Stimulated activated CD4-positive, alpha-beta T cell treated with anti-CD3 and anti-CD28 coated beads, TNF-alpha, amount 100 ng/mL, for 4 hours (primary cell): ENCODE results near the gene CLMP.
"Not testable (repeated sequence)": the region's sequence is repeated elsewhere in the genome, so short reads cannot be mapped to it uniquely, and the experiment has no call there.

Experiments
- DNase-seq, 3 experiments: peaks; one replicate each; pipeline ENCODE4 v3.0.0-alpha.2; 2020; ENCODE audit warnings: low read depth in 3 of 3

The CLMP gene

GRCh38 chr11:123168955-123169484 lies 26.0 kb downstream of the CLMP start:
- no peak for DNase-seq

GRCh38 chr11:123168241-123168640 lies 26.8 kb downstream of the CLMP start:
- DNase-seq: no peak

GRCh38 chr11:123166071-123166559 lies 28.9 kb downstream of the CLMP start:
- no peak for DNase-seq

- DNase-seq: no peak
Observed at GRCh38 chr11:123164732-123165450, 30.2 kb downstream of the CLMP start.

GRCh38 chr11:123163621-123164020 lies 31.4 kb downstream of the CLMP start:
- DNase-seq: no peak

GRCh38 chr11:123161376-123162030 lies 33.5 kb downstream of the CLMP start:
- DNase-seq: no peak

GRCh38 chr11:123159183-123159857 lies 35.7 kb downstream of the CLMP start:
- no peak for DNase-seq

- no peak for DNase-seq
Observed at GRCh38 chr11:123158033-123159003, 36.7 kb downstream of the CLMP start.

GRCh38 chr11:123152951-123153350 lies 42.1 kb downstream of the CLMP start:
- DNase-seq: no peak

- DNase-seq: not testable (repeated sequence)
Observed at GRCh38 chr11:123152346-123152745, 42.7 kb downstream of the CLMP start.

- no peak for DNase-seq
Observed at GRCh38 chr11:123151796-123152195, 43.3 kb downstream of the CLMP start.

- no peak for DNase-seq
Observed at GRCh38 chr11:123151366-123151765, 43.7 kb downstream of the CLMP start.

GRCh38 chr11:123150882-123151281 lies 44.2 kb downstream of the CLMP start:
- DNase-seq: no peak

- no peak for DNase-seq
Observed at GRCh38 chr11:123148965-123149364, 46.1 kb downstream of the CLMP start.

GRCh38 chr11:123145661-123146060 lies 49.4 kb downstream of the CLMP start:
- DNase-seq: no peak

GRCh38 chr11:123145220-123145619 lies 49.8 kb downstream of the CLMP start:
- DNase-seq: no peak

- DNase-seq: no peak
Observed at GRCh38 chr11:123144707-123145106, 50.3 kb downstream of the CLMP start.

- no peak for DNase-seq
Observed at GRCh38 chr11:123143921-123144320, 51.1 kb downstream of the CLMP start.

- DNase-seq: no peak
Observed at GRCh38 chr11:123143476-123143875, 51.6 kb downstream of the CLMP start.

GRCh38 chr11:123139206-123139605 lies 55.8 kb downstream of the CLMP start:
- DNase-seq: no peak
